RKO (cell line): Measurements from ENCODE around the gene EFCAB8.

Experiments
- DNase-seq: peaks from one replicate; pipeline ENCODE4 v3.0.0-alpha.2; 2016; ENCODE audit warnings: low spot score

Gene EFCAB8

GRCh38 chr20:32986331-32986966 lies 127.7 kb downstream of the EFCAB8 start:
- DNase-seq: no peak

- no peak for DNase-seq
These were observed 128.5 kb downstream of the EFCAB8 start for GRCh38 chr20:32987044-32987825.

- no peak for DNase-seq
These were observed 129.3 kb downstream of the EFCAB8 start for GRCh38 chr20:32988008-32988407.

- no peak for DNase-seq
These were observed 131.0 kb downstream of the EFCAB8 start for GRCh38 chr20:32989507-32990283.

GRCh38 chr20:32990426-32990825 lies 131.7 kb downstream of the EFCAB8 start:
- no peak for DNase-seq

- no peak for DNase-seq
These were observed 132.7 kb downstream of the EFCAB8 start for GRCh38 chr20:32991383-32991782.

GRCh38 chr20:32991792-32992641 lies 133.3 kb downstream of the EFCAB8 start:
- DNase-seq: no peak

GRCh38 chr20:32993496-32994050 lies 134.8 kb downstream of the EFCAB8 start:
- no peak for DNase-seq

GRCh38 chr20:32995802-32996201 lies 137.1 kb downstream of the EFCAB8 start:
- DNase-seq: no peak

- no peak for DNase-seq
These were observed 138.7 kb downstream of the EFCAB8 start for GRCh38 chr20:32997431-32997830.

- DNase-seq: no peak
These were observed 141.0 kb downstream of the EFCAB8 start for GRCh38 chr20:32999603-33000250.

GRCh38 chr20:33000802-33001466 lies 142.2 kb downstream of the EFCAB8 start:
- DNase-seq: no peak

- DNase-seq: no peak
These were observed 143.5 kb downstream of the EFCAB8 start for GRCh38 chr20:33002087-33002808.

- no peak for DNase-seq
These were observed 145.5 kb downstream of the EFCAB8 start, which contains the start of gene SUN5 for GRCh38 chr20:33004141-33004751. TSS of gene SUN5 (minus strand) at chr20:33004433. CDS start at chr20:33004340, 93 bp downstream.

GRCh38 chr20:33005132-33005566 lies 146.4 kb downstream of the EFCAB8 start:
- DNase-seq: peak; percentile 29

GRCh38 chr20:33005908-33006775 lies 147.4 kb downstream of the EFCAB8 start:
- no peak for DNase-seq

GRCh38 chr20:33006776-33007375 lies 148.2 kb downstream of the EFCAB8 start:
- no peak for DNase-seq
